DMS153 (cell line): ENCODE results near the gene DAW1.
"Not testable (repeated sequence)": the region's sequence is repeated elsewhere in the genome, so short reads cannot be mapped to it uniquely, and the experiment has no call there.

ENCODE experiments used
- DNase-seq: peaks from one replicate; lab custom pipeline; 2025; lab: John Stamatoyannopoulos, UW

DAW1 gene

DNA sequence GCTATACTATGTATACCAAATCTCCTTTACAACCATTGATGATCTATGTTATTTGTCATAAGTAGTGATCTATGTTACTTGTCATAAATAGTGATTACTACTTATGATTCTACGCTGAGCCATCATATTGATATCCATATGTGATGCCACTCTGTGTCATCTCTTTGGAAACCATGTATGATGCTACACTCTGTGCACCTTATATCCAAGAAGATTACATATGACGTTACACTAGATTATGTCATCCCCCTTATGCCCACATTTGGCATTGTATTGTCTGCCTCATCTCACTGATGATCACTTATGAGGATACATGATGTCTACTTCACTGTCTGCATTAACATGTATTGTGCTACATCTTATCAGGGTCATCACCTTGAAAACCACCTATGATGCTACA, 42.9 kb downstream of the DAW1 start:
- no peak for DNase-seq

DNA sequence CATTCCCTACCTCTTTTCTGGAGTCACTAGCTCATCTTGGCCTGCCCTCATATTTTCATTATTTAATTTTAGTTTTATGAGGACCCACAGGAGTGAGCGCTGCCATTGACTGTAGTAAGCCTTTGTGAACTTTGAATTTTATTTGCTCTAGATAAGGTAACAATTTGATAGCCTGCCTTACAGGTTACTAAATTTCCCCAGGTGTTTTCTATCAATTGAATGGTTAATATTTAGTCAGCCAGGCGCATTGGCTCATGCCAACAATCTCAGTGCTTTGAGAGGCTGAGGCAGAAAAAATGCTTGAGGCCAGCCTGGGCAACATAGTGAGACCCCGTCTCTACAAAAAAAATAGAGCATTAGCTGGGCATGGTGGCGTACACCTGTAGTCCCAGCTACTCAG, 50.2 kb downstream of the DAW1 start:
- DNase-seq: no peak

DNA sequence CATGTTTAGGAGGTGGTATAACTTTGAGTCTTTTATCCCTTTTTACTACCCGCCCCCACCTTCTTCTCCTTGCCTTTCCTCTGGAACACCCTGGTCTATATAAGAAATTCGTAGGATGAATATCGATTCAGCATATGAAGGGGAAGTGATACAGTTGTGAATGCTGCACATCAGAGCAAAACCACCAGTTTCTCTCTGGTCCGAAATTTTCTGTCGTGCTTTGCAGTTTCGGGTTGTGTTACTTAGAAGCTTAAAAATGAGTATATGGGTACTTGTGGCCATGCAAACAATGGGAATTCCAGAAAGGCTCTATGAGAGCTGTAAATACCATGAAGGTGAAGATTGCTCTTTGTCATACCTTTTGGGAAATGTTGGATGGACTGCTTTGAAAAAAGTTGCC, 60.6 kb downstream of the DAW1 start:
- DNase-seq: no peak

DNA sequence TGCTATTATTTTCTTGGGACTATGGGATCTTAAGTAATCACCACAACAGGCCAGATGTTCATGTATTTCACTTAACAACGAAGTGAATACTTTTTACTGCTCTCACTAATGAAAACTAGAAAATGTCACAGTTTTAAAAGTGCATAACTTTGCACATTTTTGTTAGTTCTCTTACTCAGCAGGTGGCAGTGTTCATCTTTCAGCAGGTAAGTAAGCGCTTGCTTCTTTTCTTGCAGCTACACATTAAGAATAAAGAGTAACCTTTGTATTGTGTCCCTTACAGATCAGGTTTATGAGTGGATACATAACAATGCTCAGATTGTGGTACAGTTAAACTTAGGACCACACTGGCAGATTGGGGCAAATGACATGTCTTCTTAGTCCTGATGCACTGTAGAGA, 61.0 kb downstream of the DAW1 start:
- DNase-seq: no peak

DNA sequence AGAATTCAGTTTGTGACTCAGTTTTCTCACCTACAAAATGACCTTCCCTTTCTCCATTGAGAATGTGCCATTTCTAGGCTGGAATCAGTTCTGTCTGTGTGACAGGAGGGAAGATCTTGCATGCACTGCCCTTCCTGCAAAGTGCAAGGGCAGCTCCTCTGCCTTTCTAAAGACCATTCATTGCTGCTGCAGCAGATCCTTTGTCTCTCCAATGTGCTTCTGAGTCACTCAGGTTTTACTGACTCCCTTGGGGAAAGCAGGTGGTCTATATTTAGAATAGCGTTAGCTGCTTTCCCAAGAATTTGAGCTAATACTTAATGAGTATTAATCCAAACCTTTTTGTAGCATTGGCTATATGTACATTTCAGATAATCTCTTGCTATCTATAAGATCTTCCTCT, 62.5 kb downstream of the DAW1 start:
- DNase-seq: peak; percentile 8

DNA sequence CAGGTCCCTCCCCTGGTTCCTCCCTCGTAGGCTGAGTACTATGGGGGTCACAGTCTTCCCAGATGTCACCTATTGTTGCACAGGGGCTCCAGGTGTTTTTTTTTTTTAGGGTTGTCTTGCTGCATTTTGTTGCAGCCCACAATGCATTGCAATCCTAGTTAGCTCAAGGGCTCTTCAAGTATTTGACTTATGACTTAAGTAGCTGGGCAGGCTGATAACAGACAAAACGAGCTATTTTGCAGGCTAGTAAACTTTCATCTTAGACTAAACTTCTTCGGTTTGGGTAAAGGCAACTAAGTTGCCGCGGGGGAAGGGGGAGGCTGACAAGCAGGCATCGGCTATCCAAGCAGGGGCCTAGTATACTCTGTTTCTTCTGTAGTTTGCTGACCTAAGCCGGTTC, 64.8 kb downstream of the DAW1 start:
- not testable (repeated sequence) for DNase-seq

DNA sequence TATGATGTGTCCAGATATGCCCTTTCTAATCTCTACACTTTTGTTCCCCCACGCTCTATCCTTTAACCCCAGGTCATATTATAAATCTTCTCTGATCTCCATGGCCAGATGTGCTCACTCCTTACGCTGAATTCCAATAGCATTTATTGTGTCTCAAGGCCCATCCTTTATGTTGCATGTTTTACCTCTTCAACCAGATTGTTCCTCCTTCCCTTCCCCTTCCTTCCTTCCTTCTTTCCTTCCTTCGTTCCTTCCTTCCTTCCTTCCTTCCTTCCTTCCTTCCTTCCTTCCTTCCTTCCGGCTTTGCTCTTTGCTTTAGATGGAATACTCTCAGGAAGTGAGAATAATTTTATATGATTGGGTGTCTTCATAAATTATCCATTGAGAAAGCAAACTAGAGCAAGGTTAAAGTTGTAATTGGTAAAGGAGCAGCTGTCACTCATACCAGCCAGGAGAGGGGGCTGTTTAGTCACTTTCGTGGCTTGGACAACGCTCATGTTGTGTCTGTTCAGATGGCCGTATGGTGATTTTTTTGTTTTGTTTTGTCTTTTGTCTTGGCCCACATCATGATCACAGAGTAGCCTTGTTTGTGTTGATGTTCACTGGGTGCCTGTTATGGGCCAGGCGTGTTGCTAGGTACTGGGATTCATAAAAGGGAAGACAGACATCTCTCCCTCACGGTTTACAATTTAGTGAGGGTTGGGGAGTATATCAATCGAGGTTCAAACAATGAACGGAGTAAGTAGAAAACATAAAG, 68.0 kb downstream of the DAW1 start:
- peak; percentile 56 for DNase-seq

DNA sequence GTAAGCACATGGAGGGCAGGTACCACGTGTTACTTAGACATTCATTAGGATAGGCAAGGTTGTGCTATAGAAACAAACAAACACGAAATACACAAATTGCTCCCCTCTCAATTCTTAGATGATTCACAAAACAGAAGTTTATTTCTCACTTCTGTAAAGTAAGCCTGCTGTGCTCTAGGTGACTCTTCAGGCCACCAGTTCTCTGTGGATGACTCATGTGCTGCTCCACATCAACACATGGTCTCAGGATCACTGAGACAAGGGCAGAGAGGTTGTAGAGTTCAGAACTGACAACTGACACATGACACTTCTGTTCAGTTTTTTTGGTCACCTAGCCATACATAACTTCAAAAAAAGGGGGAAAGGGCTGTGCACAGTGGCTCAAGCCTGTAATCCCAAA, 70.6 kb downstream of the DAW1 start:
- DNase-seq: no peak

DNA sequence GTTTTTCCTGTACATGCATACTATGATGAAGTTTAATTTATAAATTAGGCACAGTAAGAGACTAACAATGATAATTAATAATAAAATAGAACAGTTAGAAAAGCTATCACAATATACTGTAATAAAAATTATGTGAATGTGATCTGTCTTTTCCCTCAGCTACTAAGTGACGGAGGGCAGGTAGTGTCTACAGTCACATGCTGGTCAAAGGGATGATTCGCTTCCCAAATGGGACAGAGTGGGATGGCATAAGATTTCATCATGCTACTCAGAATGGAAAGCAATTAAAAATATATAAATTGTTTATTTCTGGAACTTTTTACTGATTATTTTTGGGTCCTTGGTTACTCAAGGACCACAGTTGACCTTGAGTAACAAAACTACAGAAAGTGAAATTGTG, 71.5 kb downstream of the DAW1 start:
- no peak for DNase-seq

DNA sequence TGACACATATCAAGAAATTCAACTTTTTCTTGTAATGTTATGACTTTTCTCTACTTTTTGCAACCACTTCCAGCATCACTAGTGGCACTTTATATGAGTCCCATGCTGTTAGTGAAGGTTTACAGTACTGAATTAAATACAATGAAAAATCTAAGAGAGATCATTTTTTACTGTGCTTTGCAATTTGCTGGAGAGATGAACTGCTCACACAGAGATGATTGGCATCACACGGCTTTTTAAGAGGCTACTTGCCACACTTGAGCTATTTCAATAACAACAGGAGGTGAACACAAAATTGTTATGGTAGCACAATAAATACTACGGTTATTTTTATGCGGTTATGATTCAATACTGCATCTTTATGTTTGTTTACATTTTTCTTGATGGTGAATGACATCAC, 88.9 kb downstream of the DAW1 start:
- no peak for DNase-seq

DNA sequence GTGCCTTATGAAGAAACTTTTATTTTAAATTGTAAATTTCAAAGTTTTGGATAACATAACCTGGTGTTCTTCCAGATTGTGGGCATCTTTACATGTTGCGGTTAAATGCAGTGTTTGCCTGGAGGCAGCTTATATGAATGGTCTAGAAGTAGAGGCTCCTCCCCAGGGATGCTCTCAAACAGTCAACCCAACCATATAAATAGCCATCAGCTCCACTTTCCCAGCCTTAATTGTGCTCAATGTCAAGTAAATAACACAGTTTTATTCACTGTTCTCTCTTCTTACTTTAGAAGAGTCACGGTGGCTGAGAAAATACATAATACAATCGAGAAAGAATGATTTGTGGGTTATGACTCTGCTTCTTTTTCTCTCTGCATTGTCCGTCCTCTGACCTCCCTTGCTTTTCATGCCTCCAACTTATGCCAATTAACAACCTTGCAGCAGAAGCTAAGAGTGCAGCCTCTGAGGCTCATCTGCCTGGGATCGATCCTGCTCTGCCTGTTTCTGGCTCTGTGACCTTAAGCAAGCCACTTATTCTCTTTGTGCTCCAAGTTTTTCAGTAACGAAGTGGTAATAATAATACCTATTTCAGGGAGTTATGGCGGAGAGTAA, 100.3 kb downstream of the DAW1 start:
- no peak for DNase-seq

DNA sequence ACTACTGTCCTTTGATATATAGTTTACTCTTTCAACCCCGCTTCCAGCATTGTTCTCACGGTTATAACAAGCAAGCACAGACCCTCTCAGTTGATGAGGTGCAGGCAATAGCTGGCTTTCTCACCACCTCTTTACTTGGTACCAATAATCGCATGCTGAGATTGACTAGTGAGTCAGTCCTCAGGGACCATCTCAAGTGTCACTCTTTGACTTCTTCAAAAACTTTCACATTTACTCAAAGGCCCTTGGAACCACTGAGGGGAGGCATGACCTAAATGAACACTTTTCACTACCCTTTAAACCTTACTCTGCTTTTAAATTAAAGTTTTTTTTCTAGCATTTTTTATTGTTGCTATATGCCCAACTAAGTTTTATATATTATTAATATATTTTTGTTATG, 101.8 kb downstream of the DAW1 start:
- DNase-seq: no peak
